Stimulated activated CD4-positive, alpha-beta T cell treated with anti-CD3 and anti-CD28 coated beads, Interleukin-15, amount 100 ng/mL, for 48 hours (primary cell): ENCODE measurements around the gene LDHD.

Experiments
- DNase-seq, 2 donors: peaks; one replicate each; pipeline ENCODE4 v3.0.0-alpha.2; 2020; ENCODE audit warnings: low read depth in 2 of 2

The LDHD gene

DNA sequence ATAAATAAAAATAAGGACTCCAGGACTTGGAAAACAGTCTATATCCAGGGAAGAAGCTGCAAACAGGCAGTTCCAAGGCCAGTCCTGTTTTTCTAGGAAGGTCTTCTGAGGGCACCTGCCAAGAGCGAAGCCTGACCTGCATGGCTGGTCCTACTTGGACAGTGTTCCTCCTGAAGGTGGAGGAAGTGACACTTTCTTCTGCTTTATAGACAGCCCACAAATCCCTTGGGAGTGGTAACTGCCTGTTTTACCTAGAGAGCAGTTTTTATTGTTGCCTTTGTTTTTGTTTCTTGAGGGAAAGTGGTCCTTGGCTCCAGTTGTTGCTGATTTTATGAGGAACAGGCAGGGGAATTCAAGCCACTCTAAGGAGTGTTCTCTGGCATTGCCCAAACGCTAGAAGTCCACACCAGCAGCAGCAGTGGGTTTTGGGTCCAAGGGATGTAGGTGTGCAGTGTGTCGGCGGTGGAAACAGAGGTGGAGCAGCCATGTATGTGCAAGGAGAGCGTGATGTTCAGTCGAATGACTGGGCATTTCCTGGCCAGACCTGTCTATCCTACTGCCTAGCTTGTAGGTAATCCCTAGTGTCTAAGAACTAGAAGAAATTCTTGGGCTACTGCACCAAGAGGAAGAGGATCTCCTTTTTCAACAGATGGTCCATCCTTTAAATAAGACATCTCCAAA is 35.3 kb downstream of the LDHD start:
- DNase-seq, result no peak

DNA sequence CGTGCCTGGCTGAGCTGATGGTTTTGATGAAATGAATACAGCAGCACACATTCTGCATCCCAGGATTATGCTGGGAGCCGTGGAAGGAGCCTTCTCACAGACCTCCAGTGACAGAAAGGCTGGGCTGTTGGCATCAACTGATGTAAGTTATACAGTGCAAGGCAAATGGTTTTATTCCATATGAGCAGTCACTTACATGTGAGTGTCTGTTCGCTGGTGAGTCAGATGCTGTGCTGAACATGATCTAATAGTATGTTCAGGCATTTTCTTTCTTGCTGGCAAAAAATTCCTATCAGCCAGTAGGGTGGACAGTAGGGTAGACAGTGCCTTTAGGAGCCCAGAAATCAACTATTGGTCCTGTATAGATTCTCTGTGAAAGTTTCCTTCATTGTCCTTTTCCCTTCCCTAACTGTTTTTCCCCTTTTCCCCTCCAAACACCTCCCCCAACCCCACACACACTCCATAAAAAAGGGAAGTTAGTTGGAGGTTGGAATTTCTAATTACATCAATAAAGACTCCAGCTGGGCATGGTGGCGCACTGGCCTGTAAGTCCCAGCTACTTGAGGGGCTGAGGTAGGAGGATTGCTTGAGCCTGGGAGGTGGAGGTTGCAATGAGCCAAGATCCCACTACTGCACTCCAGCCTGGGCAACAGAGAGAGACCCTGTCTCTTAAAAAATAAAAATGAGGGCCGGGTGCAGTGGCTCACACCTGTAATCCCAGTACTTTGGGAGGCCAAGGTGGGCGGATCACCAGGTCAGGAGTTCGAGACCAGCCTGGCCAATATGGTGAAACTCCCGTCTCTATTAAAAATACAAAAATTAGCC is 36.2 kb downstream of the LDHD start:
- DNase-seq, result no peak

DNA sequence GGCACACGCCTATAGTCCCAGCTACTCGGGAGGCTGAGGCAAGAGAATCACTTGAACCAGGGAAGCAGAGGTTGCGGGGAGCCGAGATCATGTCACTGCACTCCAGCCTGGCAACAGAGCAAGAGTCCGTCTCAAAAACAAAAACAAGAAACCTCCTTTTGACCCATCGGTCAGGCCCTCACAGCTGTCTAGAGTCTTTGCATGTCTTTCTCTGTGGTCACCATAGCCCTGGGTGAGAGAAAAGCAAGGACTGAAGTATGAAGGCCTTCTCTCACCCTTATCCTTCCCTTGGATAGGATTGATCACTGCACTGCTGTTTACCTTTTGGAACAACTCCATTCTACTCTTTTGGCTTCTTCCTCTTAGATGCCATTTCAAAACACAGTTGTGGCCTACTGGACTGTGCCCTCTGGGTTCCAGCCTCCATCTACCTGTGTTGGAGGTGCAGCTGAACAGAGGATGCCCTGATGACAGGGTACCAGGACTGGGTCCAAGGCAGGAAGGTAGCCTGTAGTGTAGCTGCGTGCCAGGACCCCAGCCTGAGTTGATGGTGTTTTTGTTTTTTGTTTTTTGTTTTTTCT is 37.1 kb downstream of the LDHD start:
- no peak for DNase-seq

DNA sequence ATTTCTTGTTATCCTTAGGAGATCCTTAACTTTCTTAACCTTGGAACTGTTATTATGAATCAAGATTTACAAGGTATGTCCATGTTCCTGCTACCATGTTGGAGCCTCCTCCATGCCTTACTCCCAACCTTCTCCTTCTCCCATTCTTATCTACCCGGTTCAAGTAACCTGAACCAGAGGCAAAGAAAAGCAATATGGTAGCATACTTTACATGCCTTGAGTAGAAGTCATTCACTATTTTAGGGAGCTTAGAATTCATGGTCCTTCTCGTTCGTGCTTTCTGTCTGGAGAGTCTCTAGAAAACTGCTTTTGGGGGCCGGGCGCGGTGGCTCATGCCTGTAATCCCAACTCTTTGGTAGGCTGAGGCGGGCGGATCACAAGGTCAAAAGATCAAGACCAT is 37.7 kb downstream of the LDHD start:
- no peak for DNase-seq

DNA sequence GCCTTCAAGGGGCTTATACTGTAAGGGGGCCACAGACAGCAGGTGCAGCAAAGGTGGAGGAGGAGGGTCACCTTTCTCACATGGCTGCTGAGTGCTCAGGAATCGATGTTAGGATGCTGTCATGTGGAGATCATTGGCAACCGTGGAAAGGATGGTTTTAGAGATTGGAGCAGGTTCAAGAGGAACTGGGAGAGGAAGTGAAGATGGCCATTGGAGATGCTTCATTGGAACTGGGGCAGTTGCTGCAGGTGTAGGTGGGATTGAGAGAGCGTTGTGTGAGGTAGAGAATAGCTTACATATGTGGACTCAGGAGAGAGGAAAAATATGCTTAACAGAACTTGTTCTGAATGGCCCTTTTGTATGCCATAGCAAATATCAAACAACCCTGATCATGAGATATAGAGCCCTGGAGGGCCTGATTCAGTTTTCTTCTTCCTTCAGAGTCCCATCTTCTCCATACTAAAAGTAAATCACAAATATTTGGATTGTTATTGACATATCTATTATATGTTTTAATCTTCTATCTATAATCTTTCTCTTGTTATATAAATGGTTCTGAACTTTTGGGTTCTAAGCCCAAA is 40.8 kb downstream of the LDHD start:
- no peak for DNase-seq

DNA sequence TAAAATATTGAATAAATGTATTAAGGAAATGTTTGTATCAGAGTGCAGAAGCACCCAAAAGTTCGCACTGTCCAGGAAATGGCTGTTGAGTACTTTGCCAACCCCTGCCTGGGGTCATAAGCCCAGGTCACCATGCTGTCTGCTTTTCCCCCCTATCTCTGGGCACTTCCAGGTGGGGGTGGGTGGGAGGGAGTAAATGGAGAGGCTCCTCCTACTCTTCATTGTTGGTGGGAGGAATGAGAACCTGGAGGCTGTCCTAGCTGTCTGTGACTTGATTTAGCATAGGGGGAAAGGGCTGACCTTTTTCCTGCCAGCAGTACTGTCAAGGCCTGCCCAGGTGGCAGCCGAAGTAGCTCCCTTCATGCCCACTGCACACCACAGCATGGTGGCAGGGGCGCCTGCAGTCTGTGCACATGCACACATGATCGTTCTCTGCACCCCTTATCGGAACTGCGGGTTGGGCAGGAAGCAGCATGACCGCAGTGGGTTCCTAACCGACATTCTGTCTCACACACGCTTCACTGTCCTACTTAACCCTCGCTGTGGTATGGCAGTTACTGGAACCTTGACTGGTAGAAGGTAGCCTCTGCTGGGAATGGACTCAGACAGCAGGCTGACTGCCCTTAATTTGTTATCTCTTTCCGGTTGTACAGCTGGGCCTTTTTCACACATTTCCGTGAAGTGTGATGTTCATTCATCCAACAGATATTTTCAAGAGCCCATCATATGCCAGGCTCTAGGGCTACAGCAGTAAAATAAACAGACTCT is 41.5 kb downstream of the LDHD start:
- peak; percentile 66 to 73 for DNase-seq

DNA sequence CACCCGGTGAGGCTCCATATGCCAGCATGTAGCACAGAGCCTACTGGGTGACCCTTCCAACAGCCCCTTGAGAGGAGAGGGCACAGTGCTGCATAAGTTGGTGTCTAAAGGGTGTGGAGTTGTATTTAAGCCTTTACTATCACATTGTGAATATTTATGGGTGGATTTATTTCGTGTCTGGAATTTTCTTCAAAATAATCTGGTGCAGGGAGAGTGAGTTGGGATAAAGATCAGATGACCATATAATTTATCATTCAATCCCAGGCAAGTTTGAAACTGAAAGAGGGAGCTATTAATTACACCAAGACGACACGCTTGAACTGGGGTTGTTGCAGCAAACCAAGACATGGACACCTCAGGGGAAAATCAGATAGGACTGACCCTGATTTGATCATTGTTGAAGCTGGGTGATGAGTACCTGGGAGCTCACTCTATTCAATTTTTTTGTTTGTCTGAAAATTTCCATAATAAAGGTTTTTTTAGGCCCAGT is 42.2 kb downstream of the LDHD start:
- DNase-seq, result no peak

DNA sequence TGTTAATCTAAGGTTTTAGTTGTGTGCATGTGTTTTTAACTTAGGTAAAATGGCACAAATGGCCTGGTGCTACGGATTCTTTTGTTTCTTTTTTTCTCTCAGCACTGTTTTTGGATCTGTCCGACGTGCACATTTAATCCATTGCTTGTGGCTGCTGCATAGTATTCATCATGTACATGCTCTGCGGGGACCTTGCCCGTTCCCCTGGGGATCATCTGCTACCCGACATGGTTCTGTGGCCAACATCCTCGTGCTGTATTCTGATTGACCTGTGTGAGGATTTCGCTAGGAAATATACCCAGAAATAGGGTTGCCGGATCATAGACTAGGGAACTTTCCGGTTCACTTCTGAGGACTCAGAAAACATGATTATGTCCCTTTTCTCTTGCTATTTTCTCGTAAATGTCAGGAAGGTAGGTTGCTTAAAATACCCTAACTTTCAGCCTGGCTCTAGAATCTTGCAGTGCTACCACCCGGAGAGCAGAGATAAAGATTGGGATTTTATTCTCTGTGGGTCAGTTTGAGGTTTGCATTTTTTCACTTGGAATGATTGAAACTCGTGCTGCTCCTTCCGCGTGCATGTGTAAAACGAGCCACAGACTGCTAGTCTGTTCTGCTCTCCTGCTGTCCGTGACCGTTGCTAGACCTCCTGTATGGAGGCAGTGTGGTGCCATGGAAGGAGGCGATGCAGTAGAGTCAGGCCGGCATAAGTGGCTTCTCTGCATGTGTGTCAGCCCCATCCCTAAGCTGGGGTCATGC is 42.9 kb downstream of the LDHD start:
- DNase-seq, result no peak

DNA sequence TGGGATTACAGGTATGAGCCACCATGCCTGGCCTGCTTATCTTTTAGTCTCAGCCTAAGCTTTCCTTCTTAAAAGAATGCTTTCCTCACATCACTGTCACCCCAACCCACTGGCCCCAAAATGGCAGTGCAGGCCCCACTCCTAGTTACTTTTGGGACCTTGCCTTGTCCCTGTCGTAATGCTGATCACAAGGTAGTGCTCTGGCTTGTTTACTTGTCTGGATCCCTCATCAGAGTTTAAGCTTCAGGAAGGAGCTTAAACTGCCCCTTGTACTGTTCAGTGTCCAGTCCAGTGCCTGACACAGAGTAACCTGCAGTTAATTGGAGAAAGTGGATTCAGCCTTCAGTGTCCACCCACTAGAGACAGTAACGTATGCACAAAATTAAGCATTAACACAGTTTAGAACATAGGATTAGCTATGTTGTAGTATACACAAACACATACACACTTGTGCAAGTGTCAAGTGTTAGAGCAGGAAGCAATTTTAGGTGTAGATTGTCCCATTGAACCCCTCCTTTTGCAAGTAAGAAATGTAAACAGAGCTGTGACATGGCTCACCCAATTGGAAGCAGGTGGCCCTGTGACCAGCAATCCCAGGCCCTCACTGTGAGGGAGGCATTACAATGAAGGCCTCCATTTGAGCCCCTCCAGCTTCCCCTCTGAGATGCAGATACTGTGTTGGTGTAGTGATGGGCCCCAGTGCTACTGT is 44.2 kb downstream of the LDHD start:
- no peak for DNase-seq

DNA sequence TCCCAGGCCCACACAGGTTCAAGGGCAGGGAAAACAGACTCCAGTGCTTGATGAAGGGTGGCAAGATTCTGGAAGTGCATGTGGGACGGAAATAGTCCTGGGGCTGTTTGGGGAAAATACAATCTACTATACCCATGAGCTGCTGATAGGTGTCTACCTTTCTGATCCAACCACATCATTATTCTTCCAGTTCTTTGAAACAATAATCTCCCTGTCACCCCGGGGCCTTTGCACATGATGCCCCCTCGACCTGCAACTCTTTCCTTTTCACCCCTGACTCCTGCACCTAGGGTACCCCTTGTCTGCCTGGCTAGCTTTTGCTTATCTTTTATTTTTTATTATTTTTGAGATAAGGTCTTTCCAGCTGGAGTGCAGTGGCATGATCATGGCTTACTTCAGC is 45.0 kb downstream of the LDHD start:
- DNase-seq, result no peak

DNA sequence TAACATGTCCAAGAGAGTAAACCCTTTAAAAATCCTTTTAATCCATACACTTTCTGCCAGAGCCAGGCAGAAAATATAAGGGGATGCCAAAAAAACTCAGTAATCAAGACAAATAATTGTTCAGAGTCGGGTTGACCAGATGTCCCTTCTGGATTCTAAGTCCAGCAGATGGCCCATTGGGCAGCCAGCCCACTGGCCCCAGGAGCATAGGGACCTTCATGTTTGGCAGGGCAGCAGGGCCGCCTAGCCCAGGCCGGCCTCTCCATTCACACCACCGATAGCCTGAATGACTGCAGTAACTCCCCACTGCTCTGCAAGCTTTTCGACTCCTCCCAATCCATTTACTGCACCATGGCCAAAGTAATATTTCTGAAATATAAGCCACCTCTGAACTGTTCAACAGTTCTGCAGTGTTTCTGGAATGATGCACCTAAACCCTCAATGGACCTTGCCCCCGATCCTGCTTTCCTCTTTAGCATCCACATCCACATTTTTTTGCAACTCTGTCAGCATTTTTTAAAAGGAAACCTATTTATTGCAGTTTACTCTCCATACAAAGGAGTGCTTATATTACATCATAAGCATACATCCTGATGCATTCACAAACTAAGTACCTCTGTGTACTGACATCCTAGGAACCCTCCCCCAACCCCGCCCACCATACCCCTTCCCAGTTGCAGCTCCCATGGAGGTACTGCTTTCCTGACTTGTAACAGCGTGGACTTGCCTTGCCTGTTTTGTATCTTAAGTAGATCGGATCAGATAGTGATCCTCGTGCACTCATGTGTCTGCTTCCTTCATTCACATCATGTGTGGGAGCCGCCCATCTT is 46.4 kb downstream of the LDHD start:
- DNase-seq, result no peak

DNA sequence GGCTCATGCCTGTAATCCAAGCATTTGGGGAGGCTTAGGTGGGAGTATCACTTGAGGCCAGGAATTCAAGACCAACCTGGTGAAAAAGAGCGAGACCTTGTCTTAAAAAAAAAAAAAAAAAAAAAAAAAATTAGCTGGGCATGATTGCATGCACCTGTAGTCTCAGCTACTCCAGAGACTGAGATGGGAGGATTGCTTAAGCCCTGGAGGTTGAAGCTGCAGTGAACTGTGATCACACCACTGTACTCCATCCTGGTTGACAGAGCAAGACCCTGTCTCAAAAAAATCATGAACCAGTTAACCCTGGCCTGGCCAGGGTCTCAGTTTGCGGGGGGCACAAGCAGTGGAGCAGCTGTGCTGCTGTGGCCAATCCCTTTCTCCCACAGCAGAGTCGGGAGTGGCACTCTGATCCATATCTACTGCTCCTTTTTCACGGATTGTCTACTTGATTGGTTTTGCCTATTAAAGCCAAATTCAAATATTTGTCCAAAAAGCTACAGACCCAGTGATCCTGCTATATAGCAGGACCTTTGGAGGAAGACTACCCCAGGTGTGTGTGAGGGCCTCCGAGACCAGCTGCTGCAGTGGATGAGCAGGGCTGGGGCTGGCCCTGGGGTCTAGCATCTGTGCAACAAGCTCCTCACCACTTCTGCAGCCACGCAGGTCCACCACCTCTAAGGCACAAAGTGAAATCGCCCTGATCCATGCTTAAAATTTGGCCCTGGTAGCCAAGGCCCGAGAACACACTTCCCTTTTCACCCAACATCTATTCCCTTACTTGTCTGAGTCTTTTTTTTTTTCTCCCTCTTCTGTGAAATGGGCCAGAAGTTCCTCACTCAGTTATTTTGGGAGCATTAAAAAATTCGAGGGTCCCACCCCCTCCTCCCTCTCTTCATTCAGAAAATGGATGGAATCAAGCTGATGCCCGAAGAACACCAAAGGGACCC is 48.2 kb downstream of the LDHD start:
- DNase-seq, result no peak

DNA sequence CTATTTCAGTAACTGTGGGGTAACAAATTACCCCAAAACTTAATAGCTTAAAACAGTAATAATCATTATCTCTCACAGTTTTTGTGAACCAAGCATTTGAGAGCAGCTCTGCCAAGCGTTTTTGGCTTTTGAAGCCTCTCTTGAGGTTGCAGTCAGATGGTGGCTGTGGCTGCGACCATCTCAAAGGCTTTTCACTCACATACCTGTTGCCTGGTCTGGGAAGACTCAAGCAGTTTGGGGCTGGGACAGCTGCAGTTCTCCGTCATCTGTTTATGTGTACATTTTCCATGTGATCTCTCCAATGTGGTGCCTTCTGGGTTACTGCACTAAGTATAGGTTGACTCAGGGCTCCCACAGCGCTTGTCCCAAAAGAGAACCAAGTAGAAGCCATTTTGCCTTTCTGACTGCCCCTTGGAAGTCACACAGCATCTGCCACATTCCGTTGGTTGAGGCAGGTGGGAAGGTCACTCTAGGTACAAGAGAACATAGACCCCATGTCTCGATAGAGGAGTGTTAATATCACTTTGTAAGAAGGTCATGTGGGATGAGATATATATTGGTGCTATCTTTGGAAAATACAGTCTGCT is 49.6 kb downstream of the LDHD start:
- no peak for DNase-seq

DNA sequence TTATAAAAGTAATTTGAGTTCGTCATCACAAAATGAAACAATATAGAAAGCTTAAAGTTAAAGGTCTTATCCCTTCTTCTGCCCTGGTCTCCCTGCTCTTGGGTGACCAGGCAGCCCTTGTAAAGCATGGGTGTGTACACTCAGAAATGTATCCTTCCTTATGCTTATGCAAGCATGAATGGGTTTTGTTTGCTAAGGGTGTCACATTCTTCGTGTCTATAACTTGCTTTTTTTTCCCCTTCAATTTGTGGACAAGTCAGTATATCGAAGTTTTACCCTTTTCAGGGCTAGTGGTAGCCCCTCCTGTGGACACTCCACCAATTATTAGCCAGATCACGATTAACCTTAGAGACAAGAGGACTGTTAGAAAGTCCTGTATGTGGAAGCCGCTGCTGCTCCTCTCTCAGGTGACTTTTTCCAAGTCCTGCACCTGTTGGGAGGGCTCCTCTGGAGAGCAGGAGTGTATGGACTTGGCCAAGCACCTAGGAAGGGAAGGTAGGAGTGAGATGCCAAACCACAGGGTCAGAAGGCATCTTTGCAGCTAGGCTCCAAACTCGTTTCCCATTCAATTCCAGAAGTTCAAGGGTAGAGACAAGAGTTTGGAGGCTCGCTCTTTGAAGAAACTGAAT is 50.9 kb downstream of the LDHD start:
- no peak for DNase-seq

DNA sequence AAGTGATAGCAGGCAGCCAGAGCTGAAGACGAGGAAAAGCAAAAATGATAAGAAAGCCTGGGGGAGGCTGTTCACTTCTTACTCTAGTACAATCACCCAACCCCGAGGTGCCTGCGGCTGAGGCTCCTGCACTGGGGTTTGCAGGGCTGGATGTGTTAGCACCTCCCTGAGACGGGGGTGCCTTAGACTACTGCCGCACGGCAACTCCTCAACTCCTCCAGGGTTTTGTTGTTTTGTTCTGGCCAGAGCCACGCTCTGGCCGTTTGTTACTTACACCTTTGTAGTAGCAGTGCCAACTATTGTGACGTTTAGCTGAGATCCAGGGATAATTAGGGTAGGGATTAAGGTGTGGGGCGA is 51.5 kb downstream of the LDHD start:
- peak in 1 of 2 donors; percentile 10 for DNase-seq

DNA sequence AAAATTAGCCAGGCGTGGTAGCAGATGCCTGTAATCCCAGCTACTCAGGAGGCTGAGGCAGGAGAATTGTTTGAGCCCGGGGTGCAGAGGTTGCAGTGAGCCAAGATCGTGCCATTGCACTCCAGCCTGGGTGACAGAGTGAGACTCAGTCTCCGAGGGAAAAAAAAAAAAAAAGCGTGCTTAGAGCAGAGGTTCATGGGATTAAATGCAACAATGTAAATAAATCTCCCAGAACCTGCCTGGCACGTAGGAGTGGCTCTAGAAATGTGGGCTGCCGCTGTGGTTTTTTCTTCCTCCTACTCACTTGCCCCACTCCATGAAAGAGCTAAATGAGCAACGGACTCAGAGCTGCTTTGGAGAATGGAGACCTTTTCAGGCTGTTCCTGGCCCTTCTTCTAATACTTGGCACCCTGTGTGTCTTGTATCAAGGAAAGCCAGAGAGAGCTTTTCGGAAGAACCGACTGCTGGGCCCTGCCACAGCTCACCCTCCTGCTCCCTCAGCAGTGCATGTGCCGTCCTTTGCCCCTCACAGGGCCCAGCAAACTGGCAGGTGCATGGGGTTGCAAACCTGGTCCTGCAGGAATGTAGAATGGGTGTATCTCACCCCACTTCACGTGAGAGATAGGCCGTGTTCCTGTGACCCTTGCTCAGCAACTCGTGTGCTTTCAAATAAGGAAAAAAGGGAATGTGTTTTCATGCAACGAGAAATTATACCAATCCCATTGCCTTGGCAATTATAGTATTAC is 52.0 kb downstream of the LDHD start:
- peak in 1 of 2 donors; percentile 11 for DNase-seq
